GM12865 (cell line): ENCODE data around the gene COMMD9.

Source experiments
- DNase-seq: peaks from one replicate; pipeline ENCODE4 v3.0.0; 2010; ENCODE audit warnings: low read depth
- H3K4me3 ChIP-seq: 2 replicates; pipeline ENCODE4 v1.5.1; 2011; ENCODE audit warnings: mild to moderate bottlenecking, low read depth, low read length, control low read depth
- TF ChIP-seq, protein P1 (sequence below): IDR thresholded peaks from 2 replicates; pipeline ENCODE4 v1.5.1; 2011; ENCODE audit warnings: low read length, control low read depth, low read depth, inconsistent platforms; ENCODE audit not compliant: insufficient read depth; ENCODE audit errors: missing control alignments

Gene COMMD9

GRCh38 chr11:36227044-36227443 lies 62.2 kb downstream of the COMMD9 start:
- H3K4me3 ChIP-seq = no peak overlapping the region
- DNase-seq = no peak
- TF ChIP-seq, protein P1, sequence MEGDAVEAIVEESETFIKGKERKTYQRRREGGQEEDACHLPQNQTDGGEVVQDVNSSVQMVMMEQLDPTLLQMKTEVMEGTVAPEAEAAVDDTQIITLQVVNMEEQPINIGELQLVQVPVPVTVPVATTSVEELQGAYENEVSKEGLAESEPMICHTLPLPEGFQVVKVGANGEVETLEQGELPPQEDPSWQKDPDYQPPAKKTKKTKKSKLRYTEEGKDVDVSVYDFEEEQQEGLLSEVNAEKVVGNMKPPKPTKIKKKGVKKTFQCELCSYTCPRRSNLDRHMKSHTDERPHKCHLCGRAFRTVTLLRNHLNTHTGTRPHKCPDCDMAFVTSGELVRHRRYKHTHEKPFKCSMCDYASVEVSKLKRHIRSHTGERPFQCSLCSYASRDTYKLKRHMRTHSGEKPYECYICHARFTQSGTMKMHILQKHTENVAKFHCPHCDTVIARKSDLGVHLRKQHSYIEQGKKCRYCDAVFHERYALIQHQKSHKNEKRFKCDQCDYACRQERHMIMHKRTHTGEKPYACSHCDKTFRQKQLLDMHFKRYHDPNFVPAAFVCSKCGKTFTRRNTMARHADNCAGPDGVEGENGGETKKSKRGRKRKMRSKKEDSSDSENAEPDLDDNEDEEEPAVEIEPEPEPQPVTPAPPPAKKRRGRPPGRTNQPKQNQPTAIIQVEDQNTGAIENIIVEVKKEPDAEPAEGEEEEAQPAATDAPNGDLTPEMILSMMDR = no peak

DNA sequence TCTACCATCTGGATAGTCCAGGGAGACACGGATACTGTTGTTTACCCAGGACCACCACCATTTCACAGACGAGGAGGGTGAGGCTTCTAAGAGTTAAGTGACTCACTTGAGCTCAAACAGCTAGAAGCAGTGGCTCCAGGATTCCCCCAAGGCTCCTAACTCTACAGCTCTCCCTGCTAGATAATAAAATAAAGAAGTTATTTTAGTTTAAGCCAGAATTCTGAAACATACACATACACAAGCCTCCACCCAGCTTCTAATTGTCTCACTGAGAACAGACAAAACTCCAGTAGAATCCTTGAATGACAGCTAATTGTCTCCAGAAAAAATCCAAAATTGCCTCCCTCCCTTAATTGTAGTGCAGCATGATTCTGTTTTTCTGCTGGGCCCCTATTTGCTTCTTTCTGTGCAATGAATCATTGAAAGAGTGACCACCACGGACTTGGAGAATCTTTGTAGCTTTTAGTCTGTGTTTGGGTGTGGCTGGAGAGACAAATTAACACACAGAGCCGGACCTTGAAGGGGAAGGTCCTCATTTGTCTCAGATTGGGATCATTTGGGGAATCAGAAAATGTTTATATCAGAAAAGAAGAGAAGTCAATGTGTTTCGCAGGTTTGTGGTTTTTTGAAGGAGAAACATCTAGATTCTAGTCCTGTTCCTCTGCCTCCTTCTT lies 64.9 kb downstream of the COMMD9 start:
- DNase-seq = no peak
- H3K4me3 ChIP-seq = no peak overlapping the region
- TF ChIP-seq, protein P1 = no peak

DNA sequence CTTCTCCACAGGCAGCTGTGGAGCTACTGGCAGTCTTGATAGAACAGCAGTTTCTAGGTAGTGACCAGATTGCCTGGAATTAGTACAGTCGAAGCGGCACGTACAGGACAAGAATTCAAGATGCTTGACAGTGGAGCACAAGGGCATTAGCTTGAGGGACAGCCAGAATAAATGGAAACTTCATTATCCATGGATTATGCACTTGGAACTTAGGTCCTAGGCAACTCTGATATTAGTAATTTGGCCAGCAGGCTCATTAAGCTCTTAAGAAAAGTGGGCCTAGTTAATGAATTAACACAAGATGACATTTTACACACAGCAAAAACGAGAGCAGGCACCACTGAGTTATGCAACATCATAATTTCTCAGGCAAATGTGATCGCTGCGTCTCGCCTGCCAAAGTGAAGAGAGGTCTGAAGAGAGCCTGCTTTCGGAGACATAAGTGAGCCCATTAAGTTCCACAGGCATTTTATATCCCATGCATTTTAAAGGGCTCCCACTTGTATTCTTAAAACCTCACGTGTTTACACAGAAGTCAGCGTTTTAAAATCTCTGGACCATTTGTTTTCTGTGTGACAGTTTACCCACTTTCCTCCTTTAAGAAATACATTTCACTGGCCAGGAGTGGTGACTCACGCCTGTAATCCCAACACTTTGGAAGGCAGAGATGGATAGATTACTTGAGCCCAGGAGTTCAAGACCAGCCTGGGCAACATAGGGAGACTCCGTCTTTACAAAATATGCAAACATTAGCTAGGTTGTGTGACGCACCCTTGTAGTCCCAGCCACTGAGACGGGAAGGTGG lies 66.2 kb downstream of the COMMD9 start:
- DNase-seq = no peak
- no peak overlapping the region for H3K4me3 ChIP-seq
- TF ChIP-seq, protein P1 = no peak
